NCI-H510A treated with DMSO at 0.1 percent for 48 hours (cell line): Measurements from ENCODE around the gene SLC23A2.

Source experiments
- DNase-seq: peaks from one replicate; lab custom pipeline; 2025; lab: John Stamatoyannopoulos, UW

Gene SLC23A2

GRCh38 chr20:4813863-4814695 is 187.2 kb downstream of the SLC23A2 start:
- no peak for DNase-seq

- DNase-seq = no peak
Measured at GRCh38 chr20:4813076-4813862, 188.0 kb downstream of the SLC23A2 start.

- no peak for DNase-seq
Measured at GRCh38 chr20:4812641-4813075, 188.7 kb downstream of the SLC23A2 start.

- no peak for DNase-seq
Measured at GRCh38 chr20:4812216-4812615, 189.1 kb downstream of the SLC23A2 start.

- DNase-seq = no peak
Measured at GRCh38 chr20:4811661-4812181, 189.6 kb downstream of the SLC23A2 start.

- DNase-seq = no peak
Measured at GRCh38 chr20:4811257-4811656, 190.1 kb downstream of the SLC23A2 start.

GRCh38 chr20:4810426-4811019 is 190.8 kb downstream of the SLC23A2 start:
- no peak for DNase-seq

- no peak for DNase-seq
Measured at GRCh38 chr20:4809707-4810106, 191.6 kb downstream of the SLC23A2 start.

- no peak for DNase-seq
Measured at GRCh38 chr20:4808872-4809271, 192.4 kb downstream of the SLC23A2 start.

- no peak for DNase-seq
Measured at GRCh38 chr20:4805663-4806449, 195.5 kb downstream of the SLC23A2 start.

GRCh38 chr20:4802527-4802926 is 198.8 kb downstream of the SLC23A2 start:
- DNase-seq = no peak
